WTC11 (cell line): ENCODE data around the gene PALMD. TPM values are rescaled to one million over a fixed set of nuclear protein-coding genes. Genes with fewer than 3 reads are reported as not detected.

Experiments used
- ATAC-seq: fragments of 200-7000 bp; cut with Tn5 transposase; 2 replicates; pipeline ENCODE4 v1.10.0; 2021; ENCODE audit warnings: mild to moderate bottlenecking, moderate library complexity
- CTCF ChIA-PET: fragments of 300-600 bp; sonication (Branson Sonifier 250); formaldehyde crosslinking; loops from one replicate; lab custom pipeline; 2021; ENCODE audit warnings: antibody characterized with exemption; lab: Charles Lee
- POLR2A ChIA-PET: fragments of 350-600 bp; sonication (Branson Sonifier 250); formaldehyde crosslinking; loops from one replicate; lab custom pipeline; 2021; ENCODE audit warnings: antibody characterized with exemption; lab: Charles Lee
- DNase-seq: peaks from one replicate; pipeline ENCODE4 v3.0.0; 2021; ENCODE audit warnings: low spot score
- H3K27ac Mint-ChIP-seq: 2 replicates; pipeline ENCODE4 v1.8.0; 2021; ENCODE audit warnings: mixed read lengths
- H3K27me3 Mint-ChIP-seq: 2 replicates; pipeline ENCODE4 v1.8.0; 2021; ENCODE audit warnings: low read depth, mild to moderate bottlenecking, moderate library complexity, mixed read lengths
- H3K36me3 Mint-ChIP-seq: 2 replicates; pipeline ENCODE4 v1.8.0; 2021; ENCODE audit warnings: mixed read lengths
- H3K4me1 Mint-ChIP-seq: 2 replicates; pipeline ENCODE4 v1.8.0; 2022; ENCODE audit warnings: mixed read lengths
- H3K4me3 Mint-ChIP-seq: 2 replicates; pipeline ENCODE4 v1.8.0; 2021; ENCODE audit warnings: mild to moderate bottlenecking, moderate library complexity, mixed read lengths
- H3K9me3 Mint-ChIP-seq: 2 replicates; pipeline ENCODE4 v1.8.0; 2021; ENCODE audit warnings: mixed read lengths
- CREB1 ChIP-seq: sonication (generic); formaldehyde crosslinking; IDR thresholded peaks from 2 replicates; pipeline ENCODE4 v1.8.0; 2023; ENCODE audit warnings: mild to moderate bottlenecking, missing genetic modification reagents
- ELF4 ChIP-seq: sonication (generic); formaldehyde crosslinking; IDR thresholded peaks from 2 replicates; pipeline ENCODE4 v1.8.1; 2022; ENCODE audit warnings: low read depth, mild to moderate bottlenecking, moderate library complexity, missing genetic modification reagents
- ETV6 ChIP-seq: sonication (generic); formaldehyde crosslinking; IDR thresholded peaks from 2 replicates; pipeline ENCODE4 v1.8.1; 2022; ENCODE audit warnings: mild to moderate bottlenecking, missing genetic modification reagents
- FOXK1 ChIP-seq: sonication (generic); formaldehyde crosslinking; IDR thresholded peaks from 2 replicates; pipeline ENCODE4 v1.8.0; 2022; ENCODE audit warnings: mild to moderate bottlenecking, moderate library complexity, missing genetic modification reagents
- JAZF1 ChIP-seq: fragments of 250-450 bp; sonication (Bioruptor Pico); IDR thresholded peaks from 2 replicates; pipeline ENCODE4 v1.9.0; 2021; ENCODE audit warnings: moderate library complexity, mild to moderate bottlenecking, inconsistent platforms
- KAT7 ChIP-seq: sonication (generic); formaldehyde crosslinking; IDR thresholded peaks from 2 replicates; pipeline ENCODE4 v1.8.1; 2023; ENCODE audit warnings: missing genetic modification reagents, mild to moderate bottlenecking, borderline replicate concordance
- MLX ChIP-seq: sonication (generic); formaldehyde crosslinking; IDR thresholded peaks from 2 replicates; pipeline ENCODE4 v1.8.1; 2023; ENCODE audit warnings: mild to moderate bottlenecking, missing genetic modification reagents, moderate library complexity
- NFYB ChIP-seq: sonication (generic); formaldehyde crosslinking; conservative IDR thresholded peaks from 2 replicates; pipeline ENCODE4 v1.8.0; 2022; ENCODE audit warnings: low read depth, missing genetic modification reagents
- NR1H2 ChIP-seq: sonication (generic); formaldehyde crosslinking; IDR thresholded peaks from 2 replicates; pipeline ENCODE4 v1.9.0; 2021; ENCODE audit warnings: mild to moderate bottlenecking, moderate library complexity, missing genetic modification reagents
- PREB ChIP-seq: sonication (generic); formaldehyde crosslinking; IDR thresholded peaks from 2 replicates; pipeline ENCODE4 v1.8.1; 2022; ENCODE audit warnings: mild to moderate bottlenecking, missing genetic modification reagents, moderate library complexity, borderline replicate concordance
- RELA ChIP-seq: sonication (generic); formaldehyde crosslinking; IDR thresholded peaks from 2 replicates; pipeline ENCODE4 v1.8.1; 2022; ENCODE audit warnings: missing genetic modification reagents, mild to moderate bottlenecking, borderline replicate concordance
- RORB ChIP-seq: fragments of 250-450 bp; sonication (Bioruptor Pico); IDR thresholded peaks from 2 replicates; pipeline ENCODE4 v1.9.0; 2021; ENCODE audit warnings: mild to moderate bottlenecking
- SMAD3 ChIP-seq: sonication (generic); formaldehyde crosslinking; IDR thresholded peaks from 2 replicates; pipeline ENCODE4 v1.8.0; 2022; ENCODE audit warnings: missing genetic modification reagents, mild to moderate bottlenecking, borderline replicate concordance
- ZNF416 ChIP-seq: fragments of 250-450 bp; sonication (Bioruptor Pico); IDR thresholded peaks from 2 replicates; pipeline ENCODE4 v1.9.0; 2021; ENCODE audit warnings: mild to moderate bottlenecking, inconsistent platforms
- ZNF423 ChIP-seq: fragments of 250-450 bp; sonication (Bioruptor Pico); IDR thresholded peaks from 2 replicates; pipeline ENCODE4 v2.1.2; 2022; ENCODE audit warnings: mild to moderate bottlenecking, moderate library complexity
- ZNF425 ChIP-seq: fragments of 250-450 bp; sonication (Bioruptor Pico); conservative IDR thresholded peaks from 2 replicates; pipeline ENCODE4 v1.9.0; 2021; ENCODE audit warnings: mild to moderate bottlenecking
- total RNA-seq: library from RNA; stranded (reverse); gene quantifications from 3 replicates; pipeline ENCODE4 v1.2.3, GENCODE V29; 2021
- TF ChIP-seq, protein P1 (sequence below): sonication (generic); formaldehyde crosslinking; IDR thresholded peaks from 2 replicates; pipeline ENCODE4 v1.8.0; 2022; ENCODE audit warnings: mild to moderate bottlenecking, missing genetic modification reagents
- TF ChIP-seq, protein P2 (sequence below): fragments of 200-600 bp; IDR thresholded peaks from 2 replicates; pipeline ENCODE4 v1.8.0; 2022; ENCODE audit warnings: antibody characterized with exemption
- TF ChIP-seq, protein P3 (sequence below): fragments of 250-450 bp; sonication (Bioruptor Pico); IDR thresholded peaks from 2 replicates; pipeline ENCODE4 v2.1.2; 2022; ENCODE audit warnings: mild to moderate bottlenecking, moderate library complexity

PALMD gene
- total RNA-seq, 1 experiment from 2014 or later: 0.07 TPM

DNA sequence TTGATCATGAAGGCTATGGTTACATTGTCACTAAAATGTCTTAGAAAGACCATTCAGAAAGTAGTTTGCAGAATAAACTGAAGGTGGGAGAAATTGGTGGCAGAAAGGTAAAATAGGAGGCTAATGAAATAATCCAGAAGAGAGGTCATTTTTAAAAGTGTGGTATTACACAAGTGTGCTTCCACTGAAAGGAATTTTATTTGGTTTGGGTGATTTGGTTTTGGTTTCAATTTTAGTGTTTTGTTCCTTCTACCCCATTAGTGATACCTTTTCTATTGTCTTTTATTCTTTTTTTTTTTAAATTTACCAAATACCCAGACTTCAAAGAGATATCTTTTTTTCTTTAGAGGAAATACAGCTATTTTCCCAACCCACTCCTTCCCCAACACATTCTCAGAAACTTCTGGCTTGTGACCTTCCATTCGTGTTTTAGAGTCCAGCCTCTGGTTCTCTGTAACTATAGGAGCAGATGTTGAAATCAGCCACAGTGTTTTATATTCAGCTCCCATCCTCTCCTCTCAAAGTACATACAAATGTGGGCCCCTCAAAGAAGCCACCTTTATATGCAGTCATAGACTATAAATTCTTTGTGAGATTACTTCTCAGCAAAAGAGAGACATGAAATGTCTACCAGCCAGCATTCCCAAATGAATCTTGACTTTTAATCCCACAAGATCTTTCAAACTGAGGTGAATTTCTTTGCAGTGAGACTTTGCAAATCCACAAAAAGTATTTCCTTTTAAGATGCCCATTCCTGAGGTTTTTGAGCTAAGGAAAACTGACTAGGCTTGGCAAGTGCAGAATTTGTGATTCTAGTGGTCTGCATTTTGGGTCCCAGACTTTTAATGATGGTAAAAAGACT lies 42.0 kb upstream of the PALMD start (continued):
- no peak for TF ChIP-seq NR1H2 (CRISPR knock-in tag)
- TF ChIP-seq, all 79 proteins: peak for 0

DNA sequence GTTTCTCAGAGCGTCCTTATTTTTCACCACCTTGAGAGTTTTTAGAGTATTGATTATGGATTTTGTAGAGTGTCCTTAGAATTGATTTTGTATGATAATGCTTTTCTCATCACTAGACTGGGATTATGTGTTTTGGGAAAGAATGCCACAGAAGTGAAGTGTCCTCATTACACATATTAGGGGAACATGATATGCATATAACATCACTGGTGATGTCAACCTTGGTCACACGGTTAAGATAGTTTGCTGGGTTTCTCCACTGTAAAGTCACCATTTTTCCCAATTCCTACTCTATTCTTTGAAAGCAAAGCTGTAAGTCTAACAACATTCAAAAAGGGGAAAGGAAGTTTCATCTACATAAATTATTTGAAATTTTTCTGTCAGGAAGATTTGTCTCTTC lies 39.6 kb upstream of the PALMD start:
- Mint-ChIP-seq H3K27ac (no peak overlapping the region), H3K4me1 (no peaks in the 10 kb centered on the region), H3K4me3 (no peak overlapping the region), H3K9me3 (peaks cover 22% of the 10 kb centered on the region), H3K27me3 (no peaks in the 10 kb centered on the region)
- no peak for DNase-seq
- ChIA-PET CTCF (no interaction called here), POLR2A (no interaction called here)
- no peak for TF ChIP-seq RORB
- no peak for TF ChIP-seq ELF4 (CRISPR knock-in tag)
- no peak for TF ChIP-seq ETV6 (CRISPR knock-in tag)
- TF ChIP-seq, protein P1, sequence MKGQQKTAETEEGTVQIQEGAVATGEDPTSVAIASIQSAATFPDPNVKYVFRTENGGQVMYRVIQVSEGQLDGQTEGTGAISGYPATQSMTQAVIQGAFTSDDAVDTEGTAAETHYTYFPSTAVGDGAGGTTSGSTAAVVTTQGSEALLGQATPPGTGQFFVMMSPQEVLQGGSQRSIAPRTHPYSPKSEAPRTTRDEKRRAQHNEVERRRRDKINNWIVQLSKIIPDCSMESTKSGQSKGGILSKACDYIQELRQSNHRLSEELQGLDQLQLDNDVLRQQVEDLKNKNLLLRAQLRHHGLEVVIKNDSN (CRISPR knock-in tag): no peak
- no peak for TF ChIP-seq ZNF416
- TF ChIP-seq ZNF423: no peak
- TF ChIP-seq, all 79 proteins: peak for 0
- no peak for ATAC-seq
- H3K36me3 Mint-ChIP-seq: peaks cover 6% of the 10 kb centered on the region; the same call in 1 of the 2 replicates

- Mint-ChIP-seq H3K27me3 (no peaks in the 10 kb centered on the region), H3K27ac (no peak overlapping the region), H3K4me3 (no peak overlapping the region), H3K4me1 (no peaks in the 10 kb centered on the region), H3K36me3 (peaks cover 6% of the 10 kb centered on the region; the same call in 1 of the 2 replicates), H3K9me3 (peaks cover 22% of the 10 kb centered on the region)
- ATAC-seq (no peak), DNase-seq (no peak)
- TF ChIP-seq, protein P2, sequence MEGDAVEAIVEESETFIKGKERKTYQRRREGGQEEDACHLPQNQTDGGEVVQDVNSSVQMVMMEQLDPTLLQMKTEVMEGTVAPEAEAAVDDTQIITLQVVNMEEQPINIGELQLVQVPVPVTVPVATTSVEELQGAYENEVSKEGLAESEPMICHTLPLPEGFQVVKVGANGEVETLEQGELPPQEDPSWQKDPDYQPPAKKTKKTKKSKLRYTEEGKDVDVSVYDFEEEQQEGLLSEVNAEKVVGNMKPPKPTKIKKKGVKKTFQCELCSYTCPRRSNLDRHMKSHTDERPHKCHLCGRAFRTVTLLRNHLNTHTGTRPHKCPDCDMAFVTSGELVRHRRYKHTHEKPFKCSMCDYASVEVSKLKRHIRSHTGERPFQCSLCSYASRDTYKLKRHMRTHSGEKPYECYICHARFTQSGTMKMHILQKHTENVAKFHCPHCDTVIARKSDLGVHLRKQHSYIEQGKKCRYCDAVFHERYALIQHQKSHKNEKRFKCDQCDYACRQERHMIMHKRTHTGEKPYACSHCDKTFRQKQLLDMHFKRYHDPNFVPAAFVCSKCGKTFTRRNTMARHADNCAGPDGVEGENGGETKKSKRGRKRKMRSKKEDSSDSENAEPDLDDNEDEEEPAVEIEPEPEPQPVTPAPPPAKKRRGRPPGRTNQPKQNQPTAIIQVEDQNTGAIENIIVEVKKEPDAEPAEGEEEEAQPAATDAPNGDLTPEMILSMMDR: no peak
- no peak for TF ChIP-seq SMAD3 (CRISPR knock-in tag)
- TF ChIP-seq RORB: no peak
- TF ChIP-seq RELA (CRISPR knock-in tag): no peak
- POLR2A ChIA-PET: no interaction called here
- CTCF ChIA-PET: no interaction called here
These were observed 38.3 kb upstream of the PALMD start for GRCh38 chr1:99607590-99607989.

DNA sequence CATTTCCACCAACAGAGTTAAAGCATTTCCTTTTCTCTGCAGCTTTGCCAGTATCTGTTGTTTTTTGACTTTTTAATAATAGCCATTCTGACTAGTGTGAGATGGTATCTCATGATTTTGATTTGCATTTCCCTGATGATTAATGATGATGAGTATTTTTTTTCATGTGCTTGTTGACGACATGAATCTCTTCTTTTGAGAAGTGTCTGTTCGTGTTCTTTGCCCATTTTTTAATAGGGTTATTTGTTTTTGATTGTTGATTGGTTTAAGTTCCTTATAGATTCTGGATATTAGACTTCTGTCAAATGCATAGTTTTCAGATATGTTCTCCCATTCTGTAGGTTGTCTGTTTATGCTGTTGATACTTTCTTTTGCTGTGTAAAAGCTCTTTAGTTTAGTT lies 37.9 kb upstream of the PALMD start:
- H3K4me1 Mint-ChIP-seq: no peaks in the 10 kb centered on the region
- CTCF ChIA-PET: no interaction called here
- no peak for TF ChIP-seq ETV6 (CRISPR knock-in tag)
- H3K4me3 Mint-ChIP-seq: no peak overlapping the region
- no peaks in the 10 kb centered on the region for H3K27me3 Mint-ChIP-seq
- H3K9me3 Mint-ChIP-seq: peaks cover 22% of the 10 kb centered on the region
- H3K27ac Mint-ChIP-seq: no peak overlapping the region
- ATAC-seq: no peak
- H3K36me3 Mint-ChIP-seq: peaks cover 6% of the 10 kb centered on the region; the same call in 1 of the 2 replicates
- no peak for DNase-seq
- POLR2A ChIA-PET: no interaction called here

- no peak for ATAC-seq
- Mint-ChIP-seq H3K4me3 (no peak overlapping the region), H3K27ac (no peak overlapping the region), H3K36me3 (no peaks in the 10 kb centered on the region), H3K27me3 (no peaks in the 10 kb centered on the region), H3K4me1 (no peaks in the 10 kb centered on the region), H3K9me3 (peaks cover 4% of the 10 kb centered on the region; the same call in 1 of the 2 replicates)
- ChIA-PET CTCF (no interaction called here), POLR2A (no interaction called here)
- DNase-seq: no peak
- TF ChIP-seq CREB1 (no peak), MLX (CRISPR knock-in tag) (no peak), ZNF423 (no peak), ZNF416 (no peak), ZNF425 (no peak), KAT7 (no peak), JAZF1 (CRISPR knock-in tag) (no peak), FOXK1 (CRISPR knock-in tag) (no peak), NFYB (CRISPR knock-in tag) (no peak), PREB (CRISPR knock-in tag) (no peak)
- TF ChIP-seq, protein P3, sequence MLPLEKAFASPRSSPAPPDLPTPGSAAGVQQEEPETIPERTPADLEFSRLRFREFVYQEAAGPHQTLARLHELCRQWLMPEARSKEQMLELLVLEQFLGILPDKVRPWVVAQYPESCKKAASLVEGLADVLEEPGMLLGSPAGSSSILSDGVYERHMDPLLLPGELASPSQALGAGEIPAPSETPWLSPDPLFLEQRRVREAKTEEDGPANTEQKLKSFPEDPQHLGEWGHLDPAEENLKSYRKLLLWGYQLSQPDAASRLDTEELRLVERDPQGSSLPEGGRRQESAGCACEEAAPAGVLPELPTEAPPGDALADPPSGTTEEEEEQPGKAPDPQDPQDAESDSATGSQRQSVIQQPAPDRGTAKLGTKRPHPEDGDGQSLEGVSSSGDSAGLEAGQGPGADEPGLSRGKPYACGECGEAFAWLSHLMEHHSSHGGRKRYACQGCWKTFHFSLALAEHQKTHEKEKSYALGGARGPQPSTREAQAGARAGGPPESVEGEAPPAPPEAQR (CRISPR knock-in tag): no peak
These were observed 32.2 kb upstream of the PALMD start for GRCh38 chr1:99613716-99614115.
